Urinary bladder (tissue), 4 donors: ENCODE data around the gene C19orf44. TPM values are rescaled to one million over a fixed set of nuclear protein-coding genes. Genes with fewer than 3 reads are reported as not detected.
A peak's percentile ranks its signal among the peaks of the same experiment; 100 is the strongest.
"Not testable (repeated sequence)": the region's sequence is repeated elsewhere in the genome, so short reads cannot be mapped to it uniquely, and the experiment has no call there.

Source experiments
- DNase-seq: peaks from one replicate; pipeline ENCODE4 v3.0.0-alpha.2; 2015; ENCODE audit errors: extremely low spot score
- H3K27ac ChIP-seq: one replicate; pipeline ENCODE4 v1.5.1; 2013; ENCODE audit warnings: low read depth, mild to moderate bottlenecking, moderate library complexity
- H3K36me3 ChIP-seq: one replicate; pipeline ENCODE4 v1.6.1; 2013; ENCODE audit warnings: mild to moderate bottlenecking, moderate library complexity; ENCODE audit not compliant: insufficient read depth
- H3K4me1 ChIP-seq: one replicate; pipeline ENCODE4 v1.6.1; 2013; ENCODE audit warnings: mild to moderate bottlenecking, moderate library complexity; ENCODE audit not compliant: insufficient read depth
- H3K4me3 ChIP-seq: one replicate; pipeline ENCODE4 v1.5.1; 2013; ENCODE audit warnings: low read depth, low read length
- WGBS: extraction: QIAGEN DNeasy Blood & Tissue Kit; methylation state at CpG from one replicate; pipeline ENCODE4 v1.1.7; 2013; 5-methylcytosine and 5-hydroxymethylcytosine counted together
- polyA plus RNA-seq: library from polyadenylated mRNA; stranded (reverse); fragments of 200-250 nt; gene quantifications from one replicate; pipeline ENCODE4 v1.2.3, GENCODE V29; 2013
- total RNA-seq: library from RNA; depleted of rRNA; stranded (reverse); fragments of >200 nt; gene quantifications from one replicate; pipeline ENCODE4 v1.2.3, GENCODE V29; 2014
- donor health status: healthy with polysubstance abuse.
- donor health status: healthy.

C19orf44 gene
- total and polyA plus RNA-seq, 2 donors: 4.7 to 6.2 TPM

GRCh38 chr19:16542910-16543472, 46.8 kb downstream of the C19orf44 start:
- WGBS: 3% methylated on average over 15 of the region's 15 CpGs
- Histone ChIP-seq H3K27ac (peak overlapping the region; percentile 76), H3K36me3 (no peaks in the 10 kb centered on the region), H3K4me3 (peak overlapping the region; percentile 91), H3K4me1 (no peaks in the 10 kb centered on the region)
- no peak for DNase-seq

GRCh38 chr19:16543734-16544133, 47.5 kb downstream of the C19orf44 start:
- not testable (repeated sequence) for H3K4me3 ChIP-seq, H3K36me3 ChIP-seq, H3K27ac ChIP-seq, DNase-seq, H3K4me1 ChIP-seq
- 84% methylated on average over 6 of the region's 6 CpGs for WGBS

GRCh38 chr19:16544473-16545231, 48.5 kb downstream of the C19orf44 start:
- 90% methylated on average over 11 of the region's 11 CpGs for WGBS
- H3K4me3 ChIP-seq: no peak overlapping the region

GRCh38 chr19:16548956-16549355, 52.8 kb downstream of the C19orf44 start:
- Histone ChIP-seq H3K36me3 (peaks cover 3% of the 10 kb centered on the region), H3K4me3 (no peak overlapping the region), H3K4me1 (no peaks in the 10 kb centered on the region), H3K27ac (no peak overlapping the region)
- 94% methylated on average over 4 of the region's 4 CpGs for WGBS
- DNase-seq: no peak

More at GRCh38 chr19:16544473-16545231, 48.5 kb downstream of the C19orf44 start:
- Histone ChIP-seq H3K36me3 (no peaks in the 10 kb centered on the region), H3K27ac (no peak overlapping the region), H3K4me1 (no peaks in the 10 kb centered on the region)
- no peak for DNase-seq

GRCh38 chr19:16551902-16552301, 55.7 kb downstream of the C19orf44 start:
- not testable (repeated sequence) for H3K4me1 ChIP-seq, H3K36me3 ChIP-seq, H3K27ac ChIP-seq, H3K4me3 ChIP-seq, DNase-seq
- 93% methylated on average over 6 of the region's 6 CpGs for WGBS

GRCh38 chr19:16554776-16555175, 58.6 kb downstream of the C19orf44 start:
- DNase-seq: no peak
- no peak overlapping the region for H3K27ac ChIP-seq
- 80% methylated on average over 8 of the region's 8 CpGs for WGBS
- no peaks in the 10 kb centered on the region for H3K4me1 ChIP-seq
- H3K4me3 ChIP-seq: no peak overlapping the region
- H3K36me3 ChIP-seq: peaks cover 3% of the 10 kb centered on the region

- no peak overlapping the region for H3K27ac ChIP-seq
- DNase-seq: no peak
Measured at GRCh38 chr19:16559780-16560276, 63.6 kb downstream of the C19orf44 start.

GRCh38 chr19:16561382-16561781, 65.2 kb downstream of the C19orf44 start:
- no peak overlapping the region for H3K27ac ChIP-seq
- 89% methylated on average over 8 of the region's 8 CpGs for WGBS
- no peaks in the 10 kb centered on the region for H3K4me1 ChIP-seq
- no peak overlapping the region for H3K4me3 ChIP-seq
- no peak for DNase-seq
- H3K36me3 ChIP-seq: peaks cover 3% of the 10 kb centered on the region

More at GRCh38 chr19:16559780-16560276, 63.6 kb downstream of the C19orf44 start:
- WGBS: 68% methylated on average over 10 of the region's 10 CpGs
- no peaks in the 10 kb centered on the region for H3K4me1 ChIP-seq
- no peak overlapping the region for H3K4me3 ChIP-seq
- peaks cover 3% of the 10 kb centered on the region for H3K36me3 ChIP-seq

- Histone ChIP-seq H3K4me3 (no peak overlapping the region), H3K27ac (no peak overlapping the region), H3K4me1 (no peaks in the 10 kb centered on the region), H3K36me3 (peaks cover 3% of the 10 kb centered on the region)
- WGBS: 93% methylated on average over 6 of the region's 6 CpGs
- DNase-seq: no peak
Measured at GRCh38 chr19:16562608-16563025, 66.4 kb downstream of the C19orf44 start.

- DNase-seq: no peak
- peaks cover 3% of the 10 kb centered on the region for H3K36me3 ChIP-seq
- H3K27ac ChIP-seq: no peak overlapping the region
- WGBS: 76% methylated on average over 7 of the region's 7 CpGs
- H3K4me1 ChIP-seq: no peaks in the 10 kb centered on the region
- no peak overlapping the region for H3K4me3 ChIP-seq
Measured at GRCh38 chr19:16564842-16565241, 68.6 kb downstream of the C19orf44 start.

GRCh38 chr19:16566161-16566560, 70.0 kb downstream of the C19orf44 start:
- peaks cover 3% of the 10 kb centered on the region for H3K36me3 ChIP-seq
- no peak for DNase-seq
- H3K4me1 ChIP-seq: no peaks in the 10 kb centered on the region
- no peak overlapping the region for H3K27ac ChIP-seq
- H3K4me3 ChIP-seq: no peak overlapping the region
- WGBS: 83% methylated on average over 10 of the region's 10 CpGs

GRCh38 chr19:16566702-16567101, 70.5 kb downstream of the C19orf44 start:
- Histone ChIP-seq H3K36me3 (peaks cover under 1% of the 10 kb centered on the region), H3K4me3 (no peak overlapping the region), H3K4me1 (no peaks in the 10 kb centered on the region), H3K27ac (no peak overlapping the region)
- WGBS: 94% methylated on average over 5 of the region's 5 CpGs
- no peak for DNase-seq

- 87% methylated on average over 17 of the region's 17 CpGs for WGBS
- H3K27ac ChIP-seq: no peak overlapping the region
- H3K4me3 ChIP-seq: no peak overlapping the region
Measured at GRCh38 chr19:16569609-16570320, 73.6 kb downstream of the C19orf44 start.

More at GRCh38 chr19:16569609-16570320, 73.6 kb downstream of the C19orf44 start:
- no peaks in the 10 kb centered on the region for H3K36me3 ChIP-seq
- no peak for DNase-seq
- H3K4me1 ChIP-seq: no peaks in the 10 kb centered on the region
